ENCODE results near the gene TUBA1C. TPM values are rescaled to one million over a fixed set of nuclear protein-coding genes. Genes with fewer than 3 reads are reported as not detected.

The TUBA1C gene
- total RNA-seq, 1 donor from 2014 or later = 129 TPM

GRCh38 chr12:49230805-49231194, 34.1 kb upstream of the TUBA1C start:
- TF ChIP-seq CTCF (IDR thresholded peaks at IDR 0.05; ENCODE audit: unreplicated experiment) = no peak
- H3K27me3 Mint-ChIP-seq (ENCODE audit: unreplicated experiment) = peaks cover 5% of the 10 kb centered on the region
- peaks cover 13% of the 10 kb centered on the region for H3K4me1 Mint-ChIP-seq (ENCODE audit: unreplicated experiment)
- DNase-seq (ENCODE audit: low spot score) = no peak
- no peak overlapping the region for H3K27ac Mint-ChIP-seq (ENCODE audit: unreplicated experiment)
- H3K4me3 Mint-ChIP-seq (ENCODE audit: unreplicated experiment) = no peak overlapping the region
- H3K36me3 Mint-ChIP-seq (ENCODE audit: low read depth, unreplicated experiment) = no peaks in the 10 kb centered on the region
- no peaks in the 10 kb centered on the region for H3K9me3 Mint-ChIP-seq (ENCODE audit: unreplicated experiment)

GRCh38 chr12:49231878-49232655, 32.8 kb upstream of the TUBA1C start:
- H3K36me3 Mint-ChIP-seq (ENCODE audit: low read depth, unreplicated experiment) = no peaks in the 10 kb centered on the region
- peaks cover 13% of the 10 kb centered on the region for H3K4me1 Mint-ChIP-seq (ENCODE audit: unreplicated experiment)
- no peaks in the 10 kb centered on the region for H3K9me3 Mint-ChIP-seq (ENCODE audit: unreplicated experiment)
- H3K27me3 Mint-ChIP-seq (ENCODE audit: unreplicated experiment) = peaks cover 5% of the 10 kb centered on the region
- DNase-seq (ENCODE audit: low spot score) = no peak
- no peak overlapping the region for H3K4me3 Mint-ChIP-seq (ENCODE audit: unreplicated experiment)
- H3K27ac Mint-ChIP-seq (ENCODE audit: unreplicated experiment) = peak overlapping the region; percentile 74
- TF ChIP-seq CTCF (IDR thresholded peaks at IDR 0.05; ENCODE audit: unreplicated experiment) = no peak

- peaks cover 5% of the 10 kb centered on the region for H3K27me3 Mint-ChIP-seq (ENCODE audit: unreplicated experiment)
- H3K27ac Mint-ChIP-seq (ENCODE audit: unreplicated experiment) = peak overlapping the region; percentile 74
- DNase-seq (ENCODE audit: low spot score) = peak; percentile 57
- H3K4me1 Mint-ChIP-seq (ENCODE audit: unreplicated experiment) = peaks cover 13% of the 10 kb centered on the region
- TF ChIP-seq CTCF (IDR thresholded peaks at IDR 0.05; ENCODE audit: unreplicated experiment) = no peak
- H3K9me3 Mint-ChIP-seq (ENCODE audit: unreplicated experiment) = no peaks in the 10 kb centered on the region
- no peaks in the 10 kb centered on the region for H3K36me3 Mint-ChIP-seq (ENCODE audit: low read depth, unreplicated experiment)
- H3K4me3 Mint-ChIP-seq (ENCODE audit: unreplicated experiment) = peak overlapping the region; percentile 73
These were observed 31.7 kb upstream of the TUBA1C start for GRCh38 chr12:49232940-49233841.

- no peaks in the 10 kb centered on the region for H3K9me3 Mint-ChIP-seq (ENCODE audit: unreplicated experiment)
- peaks cover 13% of the 10 kb centered on the region for H3K4me1 Mint-ChIP-seq (ENCODE audit: unreplicated experiment)
- TF ChIP-seq CTCF (IDR thresholded peaks at IDR 0.05; ENCODE audit: unreplicated experiment) = no peak
- peak overlapping the region; percentile 61 for H3K27ac Mint-ChIP-seq (ENCODE audit: unreplicated experiment)
- no peaks in the 10 kb centered on the region for H3K36me3 Mint-ChIP-seq (ENCODE audit: low read depth, unreplicated experiment)
- H3K27me3 Mint-ChIP-seq (ENCODE audit: unreplicated experiment) = peaks cover 3% of the 10 kb centered on the region
- peak overlapping the region; percentile 73 for H3K4me3 Mint-ChIP-seq (ENCODE audit: unreplicated experiment)
- no peak for DNase-seq (ENCODE audit: low spot score)
These were observed 30.9 kb upstream of the TUBA1C start for GRCh38 chr12:49233842-49234526.

Data from endothelial cell (in vitro differentiated cells).